Mesothelial cell of epicardium (in vitro differentiated cells): ENCODE data around the gene WNK2. TPM values are rescaled to one million over a fixed set of nuclear protein-coding genes. Genes with fewer than 3 reads are reported as not detected.

Experiments used
- DNase-seq, 2 experiments: peaks; one replicate each; pipeline ENCODE4 v3.0.0; 2021; ENCODE audit warnings: low spot score in 2 of 2; ENCODE audit not compliant: unreplicated experiment in 2 of 2
- H3K27ac Mint-ChIP-seq: 2 replicates; pipeline ENCODE4 v1.8.0; 2021; ENCODE audit warnings: mixed read lengths
- H3K27me3 Mint-ChIP-seq: 2 replicates; pipeline ENCODE4 v1.8.0; 2021; ENCODE audit warnings: low read depth, mixed read lengths
- H3K36me3 Mint-ChIP-seq: 2 replicates; pipeline ENCODE4 v1.8.0; 2021; ENCODE audit warnings: mixed read lengths
- H3K4me1 Mint-ChIP-seq: 2 replicates; pipeline ENCODE4 v1.8.0; 2021; ENCODE audit warnings: mixed read lengths
- H3K4me3 Mint-ChIP-seq: 2 replicates; pipeline ENCODE4 v1.8.0; 2021; ENCODE audit warnings: mild to moderate bottlenecking, moderate library complexity, mixed read lengths
- H3K9me3 Mint-ChIP-seq: 2 replicates; pipeline ENCODE4 v1.8.0; 2021; ENCODE audit warnings: mixed read lengths
- total RNA-seq: library from RNA; stranded (reverse); gene quantifications from 3 replicates; pipeline ENCODE4 v1.2.1, GENCODE V29; 2021
- TF ChIP-seq, protein P1 (sequence below): fragments of 200-600 bp; sonication (generic); IDR thresholded peaks from one replicate; pipeline ENCODE4 v1.5.0; 2021; ENCODE audit warnings: antibody characterized with exemption; ENCODE audit not compliant: unreplicated experiment

The WNK2 gene
- total RNA-seq, 1 donor from 2014 or later: 66.0 TPM

DNA sequence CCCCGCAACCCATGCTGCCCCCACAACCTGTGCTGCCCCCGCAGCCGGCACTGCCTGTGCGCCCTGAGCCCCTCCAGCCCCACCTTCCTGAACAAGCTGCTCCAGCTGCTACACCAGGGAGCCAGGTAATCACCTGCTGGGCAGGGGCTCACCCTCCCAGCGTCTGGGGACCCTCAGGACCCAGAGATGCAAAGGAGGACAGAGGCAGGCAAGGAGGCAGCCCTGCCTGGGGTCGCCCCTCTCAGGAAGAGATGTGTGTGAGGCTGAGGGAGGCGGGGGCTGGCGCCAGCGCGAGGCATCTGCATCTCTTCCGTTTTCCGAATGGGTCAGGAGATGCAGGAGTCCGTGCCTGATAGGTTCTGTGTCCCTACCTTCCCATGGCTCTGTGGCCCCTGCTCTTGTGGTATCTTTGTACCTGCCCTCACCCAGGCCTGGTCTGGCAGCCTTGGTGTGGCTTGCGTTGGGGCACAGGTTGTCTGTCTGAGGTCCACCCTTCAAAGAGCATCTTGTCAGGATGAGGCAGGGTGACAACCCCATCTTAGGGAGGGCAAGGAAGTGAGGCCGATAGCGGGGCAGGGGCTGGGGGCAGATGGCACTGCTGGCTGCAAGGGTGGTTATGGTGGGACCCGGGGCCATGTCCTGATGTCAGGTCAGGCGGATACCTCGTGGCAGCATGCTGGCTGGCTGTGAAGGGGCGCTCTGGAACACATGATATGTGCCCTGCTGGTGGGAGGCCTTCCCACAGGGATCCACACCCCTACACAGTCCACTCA is 75.7 kb downstream of the WNK2 start:
- H3K4me3 Mint-ChIP-seq: no peak overlapping the region
- no peak overlapping the region for H3K27ac Mint-ChIP-seq
- H3K4me1 Mint-ChIP-seq: no peaks in the 10 kb centered on the region
- no peaks in the 10 kb centered on the region for H3K9me3 Mint-ChIP-seq
- H3K27me3 Mint-ChIP-seq: no peaks in the 10 kb centered on the region
- peak in 1 of 2 experiments; percentile 16 for DNase-seq
- TF ChIP-seq, protein P1, sequence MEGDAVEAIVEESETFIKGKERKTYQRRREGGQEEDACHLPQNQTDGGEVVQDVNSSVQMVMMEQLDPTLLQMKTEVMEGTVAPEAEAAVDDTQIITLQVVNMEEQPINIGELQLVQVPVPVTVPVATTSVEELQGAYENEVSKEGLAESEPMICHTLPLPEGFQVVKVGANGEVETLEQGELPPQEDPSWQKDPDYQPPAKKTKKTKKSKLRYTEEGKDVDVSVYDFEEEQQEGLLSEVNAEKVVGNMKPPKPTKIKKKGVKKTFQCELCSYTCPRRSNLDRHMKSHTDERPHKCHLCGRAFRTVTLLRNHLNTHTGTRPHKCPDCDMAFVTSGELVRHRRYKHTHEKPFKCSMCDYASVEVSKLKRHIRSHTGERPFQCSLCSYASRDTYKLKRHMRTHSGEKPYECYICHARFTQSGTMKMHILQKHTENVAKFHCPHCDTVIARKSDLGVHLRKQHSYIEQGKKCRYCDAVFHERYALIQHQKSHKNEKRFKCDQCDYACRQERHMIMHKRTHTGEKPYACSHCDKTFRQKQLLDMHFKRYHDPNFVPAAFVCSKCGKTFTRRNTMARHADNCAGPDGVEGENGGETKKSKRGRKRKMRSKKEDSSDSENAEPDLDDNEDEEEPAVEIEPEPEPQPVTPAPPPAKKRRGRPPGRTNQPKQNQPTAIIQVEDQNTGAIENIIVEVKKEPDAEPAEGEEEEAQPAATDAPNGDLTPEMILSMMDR: no peak
- H3K36me3 Mint-ChIP-seq: peaks cover 2% of the 10 kb centered on the region

DNA sequence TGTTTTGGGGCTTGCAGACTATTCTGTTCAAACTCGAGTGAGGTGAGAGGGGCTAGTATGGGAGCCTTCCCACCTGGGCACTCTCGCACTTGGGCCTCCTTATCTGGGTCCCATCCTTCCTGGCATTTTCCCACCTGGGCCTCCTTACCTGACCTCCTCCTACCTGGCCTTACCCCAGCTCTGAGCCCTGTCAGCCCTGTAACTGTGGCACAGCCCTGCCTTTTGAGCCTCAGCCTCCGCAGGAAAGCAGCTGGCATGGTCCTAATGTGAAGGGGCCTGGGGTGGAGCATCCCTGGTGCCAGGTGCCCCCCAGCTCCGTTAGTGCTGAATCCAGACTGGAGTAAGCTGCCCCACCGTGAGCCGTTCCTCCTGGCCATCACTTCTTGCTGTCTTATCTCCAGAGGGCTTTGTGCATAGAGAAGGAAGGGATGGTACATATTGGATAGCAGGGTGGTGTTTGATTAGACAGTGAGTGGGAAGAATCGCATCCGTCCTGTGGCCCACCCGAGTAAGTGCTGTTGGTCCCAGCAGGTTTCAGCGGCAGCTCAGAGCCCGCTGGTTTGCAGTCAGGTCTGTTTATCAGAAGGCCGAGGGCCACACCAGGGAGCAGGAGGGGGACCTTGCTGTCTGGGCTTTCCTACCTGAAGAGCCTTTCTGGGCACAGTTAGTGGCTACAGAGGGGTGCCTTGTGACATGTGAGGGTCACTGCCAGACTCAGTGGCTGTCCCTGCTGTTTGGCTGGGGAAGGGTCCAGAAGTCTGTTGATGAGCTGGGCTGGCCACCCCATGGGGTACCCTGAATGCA is 76.5 kb downstream of the WNK2 start:
- no peaks in the 10 kb centered on the region for H3K9me3 Mint-ChIP-seq

DNA sequence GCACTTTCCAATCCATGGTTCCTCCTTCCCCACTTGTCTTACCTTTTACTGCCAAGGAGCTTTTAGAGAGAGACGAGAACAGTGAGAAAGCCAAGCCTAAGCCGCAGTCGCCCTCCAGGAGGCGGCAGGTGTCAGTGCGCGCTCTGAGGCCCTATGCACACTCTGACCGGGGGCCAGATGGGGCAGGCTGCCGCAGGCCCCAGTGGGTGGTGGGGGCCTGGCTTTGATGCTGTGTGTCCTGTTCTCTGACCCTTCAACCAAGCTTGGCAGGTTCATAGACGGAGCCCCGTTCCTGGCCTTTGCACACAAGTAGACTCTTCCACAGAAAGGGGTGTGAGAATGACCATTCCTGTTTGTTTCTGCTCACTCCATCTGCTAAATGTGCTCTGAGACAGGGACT is 77.3 kb downstream of the WNK2 start:
- no peak for DNase-seq
- Mint-ChIP-seq H3K27me3 (no peaks in the 10 kb centered on the region), H3K9me3 (no peaks in the 10 kb centered on the region), H3K36me3 (peaks cover 3% of the 10 kb centered on the region), H3K27ac (no peak overlapping the region), H3K4me3 (no peak overlapping the region), H3K4me1 (no peaks in the 10 kb centered on the region)
- TF ChIP-seq, protein P1: no peak

More for the DNA sequence above, 76.5 kb downstream of the WNK2 start:
- Mint-ChIP-seq H3K36me3 (peaks cover 3% of the 10 kb centered on the region), H3K4me3 (no peak overlapping the region), H3K27me3 (no peaks in the 10 kb centered on the region), H3K27ac (no peak overlapping the region), H3K4me1 (no peaks in the 10 kb centered on the region)
- no peak for DNase-seq
- TF ChIP-seq, protein P1: no peak

DNA sequence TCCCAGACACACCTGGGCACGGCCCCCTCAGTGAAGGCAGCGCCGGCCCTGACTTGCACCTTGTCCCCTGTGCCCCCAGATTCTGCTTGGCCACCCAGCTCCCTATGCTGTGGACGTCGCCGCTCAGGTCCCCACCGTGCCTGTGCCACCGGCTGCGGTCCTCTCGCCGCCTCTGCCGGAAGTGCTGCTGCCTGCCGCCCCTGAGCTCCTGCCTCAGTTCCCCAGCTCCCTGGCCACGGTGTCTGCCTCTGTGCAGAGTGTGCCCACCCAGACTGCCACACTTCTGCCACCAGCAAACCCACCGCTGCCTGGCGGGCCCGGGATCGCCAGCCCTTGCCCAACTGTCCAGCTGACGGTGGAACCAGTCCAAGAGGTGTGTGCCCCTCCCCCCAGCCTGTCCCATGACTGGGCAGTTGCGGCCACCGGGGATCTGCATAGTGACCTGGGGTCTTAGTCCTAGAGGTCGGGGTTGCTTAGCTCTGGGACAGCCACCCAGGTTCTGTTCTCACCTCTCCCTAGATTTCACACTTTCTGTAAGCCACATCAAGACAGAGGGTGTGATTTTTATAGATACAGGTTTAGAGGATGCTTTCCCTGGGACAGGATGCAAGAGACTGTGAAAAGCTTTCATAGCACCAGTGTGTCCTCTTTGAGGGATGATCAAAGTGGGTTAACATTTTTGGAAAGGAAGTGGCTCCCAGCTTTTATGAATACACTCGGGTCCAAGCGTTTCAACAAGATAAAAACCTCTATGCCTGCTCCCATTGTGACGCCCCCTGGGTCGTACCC is 78.0 kb downstream of the WNK2 start:
- Mint-ChIP-seq H3K27me3 (no peaks in the 10 kb centered on the region), H3K9me3 (no peaks in the 10 kb centered on the region), H3K36me3 (peaks cover 3% of the 10 kb centered on the region), H3K27ac (no peak overlapping the region), H3K4me1 (no peaks in the 10 kb centered on the region), H3K4me3 (no peak overlapping the region)
- peak in 1 of 2 experiments; percentile 17 for DNase-seq
- TF ChIP-seq, protein P1: no peak

DNA sequence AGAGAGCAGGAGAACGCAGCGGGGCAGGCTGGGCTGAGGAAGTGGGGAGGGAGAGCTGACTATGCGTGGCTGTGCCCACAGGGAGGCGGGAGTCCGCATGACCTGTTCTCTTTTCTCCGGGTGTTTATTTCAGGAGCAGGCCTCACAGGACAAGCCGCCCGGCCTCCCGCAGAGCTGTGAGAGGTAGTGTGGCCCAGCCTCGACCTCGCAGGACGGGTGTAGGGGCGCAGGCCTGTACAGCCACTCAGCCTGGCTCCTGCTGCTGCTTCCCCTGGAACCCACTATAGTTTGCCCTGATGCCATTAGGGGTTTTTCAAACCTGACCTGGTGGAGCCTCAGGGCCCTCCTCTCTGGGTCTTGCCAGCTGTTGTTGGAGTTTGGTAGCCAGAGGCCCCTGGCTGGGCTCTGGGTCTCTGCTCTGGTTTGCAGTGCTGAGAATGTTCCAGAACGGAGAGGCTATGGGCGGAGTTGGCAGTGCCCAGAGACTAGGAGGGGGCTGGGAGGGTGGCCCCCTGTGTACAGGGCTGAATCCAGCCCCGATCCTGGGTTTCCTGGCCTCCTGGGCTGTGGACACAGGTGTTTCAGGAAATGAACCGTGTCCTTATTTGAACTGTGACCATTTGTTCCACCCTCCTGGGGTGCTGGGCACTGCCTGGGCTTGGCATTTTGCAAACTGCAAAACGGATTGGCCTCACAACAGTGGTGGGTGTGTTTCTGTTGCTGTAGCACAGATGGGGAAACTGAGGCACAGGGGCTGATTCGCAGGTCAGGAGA is 78.8 kb downstream of the WNK2 start:
- TF ChIP-seq, protein P1: no peak
- Mint-ChIP-seq H3K27ac (no peak overlapping the region), H3K9me3 (no peaks in the 10 kb centered on the region), H3K4me1 (no peaks in the 10 kb centered on the region), H3K36me3 (peaks cover 3% of the 10 kb centered on the region), H3K4me3 (no peak overlapping the region), H3K27me3 (no peaks in the 10 kb centered on the region)
- peak in 1 of 2 experiments; percentile 36 for DNase-seq
